ENCODE data around the gene SLC16A10. TPM values are rescaled to one million over a fixed set of nuclear protein-coding genes. Genes with fewer than 3 reads are reported as not detected.
"Not testable (repeated sequence)": the region's sequence is repeated elsewhere in the genome, so short reads cannot be mapped to it uniquely, and the experiment has no call there.

SLC16A10 gene
- total RNA-seq, 1 donor from 2014 or later, result 11.9 TPM

GRCh38 chr6:111183702-111184517 is 96.6 kb downstream of the SLC16A10 start:
- Histone ChIP-seq H3K27ac (no peak overlapping the region), H3K27me3 (ENCODE audit: low read depth) (no peaks in the 10 kb centered on the region), H3K9me3 (no peaks in the 10 kb centered on the region), H3K4me3 (no peak overlapping the region), H3K36me3 (no peaks in the 10 kb centered on the region), H3K4me1 (no peaks in the 10 kb centered on the region)
- ATAC-seq (no peak), DNase-seq (no peak)
- no peak for TF ChIP-seq CTCF (IDR thresholded peaks at IDR 0.05)
- intact Hi-C loops (cut with DNase I), result no loop called here

GRCh38 chr6:111184827-111185532 is 97.7 kb downstream of the SLC16A10 start:
- no peak for ATAC-seq
- intact Hi-C loops (cut with DNase I), result no loop called here

GRCh38 chr6:111185954-111186353 is 98.7 kb downstream of the SLC16A10 start:
- Histone ChIP-seq H3K4me1 (no peaks in the 10 kb centered on the region), H3K4me3 (no peak overlapping the region), H3K9me3 (no peaks in the 10 kb centered on the region), H3K27ac (no peak overlapping the region), H3K36me3 (no peaks in the 10 kb centered on the region), H3K27me3 (ENCODE audit: low read depth) (no peaks in the 10 kb centered on the region)
- intact Hi-C loops (cut with DNase I), result no loop called here
- DNase-seq, result no peak
- no peak for TF ChIP-seq CTCF (IDR thresholded peaks at IDR 0.05)
- ATAC-seq, result no peak

More at GRCh38 chr6:111184827-111185532, 97.7 kb downstream of the SLC16A10 start:
- DNase-seq, result no peak
- no peaks in the 10 kb centered on the region for H3K4me1 ChIP-seq
- H3K27ac ChIP-seq, result no peak overlapping the region
- H3K36me3 ChIP-seq, result no peaks in the 10 kb centered on the region
- no peak for TF ChIP-seq CTCF (IDR thresholded peaks at IDR 0.05)
- no peak overlapping the region for H3K4me3 ChIP-seq
- H3K9me3 ChIP-seq, result no peaks in the 10 kb centered on the region
- H3K27me3 ChIP-seq (ENCODE audit: low read depth), result no peaks in the 10 kb centered on the region

- DNase-seq (no peak), ATAC-seq (no peak)
- Histone ChIP-seq H3K27ac (no peak overlapping the region), H3K36me3 (no peaks in the 10 kb centered on the region), H3K9me3 (no peaks in the 10 kb centered on the region), H3K27me3 (ENCODE audit: low read depth) (no peaks in the 10 kb centered on the region), H3K4me3 (no peak overlapping the region), H3K4me1 (no peaks in the 10 kb centered on the region)
- no peak for TF ChIP-seq CTCF (IDR thresholded peaks at IDR 0.05)
- intact Hi-C loops (cut with DNase I), result no loop called here
These were observed 100.6 kb downstream of the SLC16A10 start for GRCh38 chr6:111187874-111188273.

GRCh38 chr6:111189666-111190210 is 102.4 kb downstream of the SLC16A10 start:
- H3K4me1 ChIP-seq; H3K4me3 ChIP-seq; intact Hi-C loops (cut with DNase I); H3K27me3 ChIP-seq (ENCODE audit: low read depth); H3K36me3 ChIP-seq; H3K27ac ChIP-seq; ATAC-seq; H3K9me3 ChIP-seq; DNase-seq: not testable (repeated sequence)

- DNase-seq, result no peak
These were observed 103.3 kb downstream of the SLC16A10 start for GRCh38 chr6:111190637-111191036.

GRCh38 chr6:111191136-111191535 is 103.8 kb downstream of the SLC16A10 start:
- H3K4me3 ChIP-seq; DNase-seq; H3K36me3 ChIP-seq; H3K27me3 ChIP-seq (ENCODE audit: low read depth); intact Hi-C loops (cut with DNase I); H3K4me1 ChIP-seq; H3K27ac ChIP-seq; H3K9me3 ChIP-seq; ATAC-seq: not testable (repeated sequence)

More at GRCh38 chr6:111190637-111191036, 103.3 kb downstream of the SLC16A10 start:
- Histone ChIP-seq H3K4me3 (no peak overlapping the region), H3K9me3 (no peaks in the 10 kb centered on the region), H3K4me1 (no peaks in the 10 kb centered on the region), H3K27ac (no peak overlapping the region), H3K36me3 (no peaks in the 10 kb centered on the region), H3K27me3 (ENCODE audit: low read depth) (no peaks in the 10 kb centered on the region)
- no peak for TF ChIP-seq CTCF (IDR thresholded peaks at IDR 0.05)
- intact Hi-C loops (cut with DNase I), result no loop called here
- no peak for ATAC-seq
